Right lung (tissue), 5 donors: ENCODE data around the gene CST9. TPM values are rescaled to one million over a fixed set of nuclear protein-coding genes. Genes with fewer than 3 reads are reported as not detected.

Experiments used
- polyA plus RNA-seq, 5 donors: library from polyadenylated mRNA; unstranded; fragments of 120-200 nt; gene quantifications; one replicate each; pipeline versions ENCODE4 v1.2.1 to v1.2.3, GENCODE V29; 2013; ENCODE audit warnings: inconsistent platforms in 1 of 5, low replicate concordance in 1 of 5; ENCODE audit not compliant: insufficient read length in 5 of 5, insufficient read depth in 1 of 5

Gene CST9
- polyA plus RNA-seq, 5 donors, result not detected

Other genes starting within 250 kb of the CST9 start
- 10 to 100 TPM; 11.8 to 15.6 (median 13.5) TPM for gene GZF1, start 243.7 kb downstream of the CST9 start, polyA plus RNA-seq
- 10 to 100 TPM; 17.9 to 28.6 (median 22.7) TPM for gene NAPB, start 184.4 kb downstream of the CST9 start, polyA plus RNA-seq
- gene CSTL1, start 166.2 kb downstream of the CST9 start, polyA plus RNA-seq, result under 1 TPM in 1 of 5 donors, not detected in 4; 0.24 TPM
- not detected for gene CST11, start 153.0 kb downstream of the CST9 start, polyA plus RNA-seq
- not detected for gene CST8, start 114.8 kb downstream of the CST9 start, polyA plus RNA-seq
- gene CST9L, start 37.4 kb downstream of the CST9 start, polyA plus RNA-seq, result not detected
- 100 to 1,000 TPM; 128 to 220 (median 157) TPM for gene CST3, start 32.0 kb upstream of the CST9 start, polyA plus RNA-seq
- not detected for gene CST4, start 83.1 kb upstream of the CST9 start, polyA plus RNA-seq
- gene CST1, start 145.0 kb upstream of the CST9 start, polyA plus RNA-seq, result not detected
- under 1 TPM in 1 of 5 donors, not detected in 4; 0.30 TPM for gene CST2, start 220.8 kb upstream of the CST9 start, polyA plus RNA-seq